Neural cell (in vitro differentiated cells): ENCODE data around the gene CP. TPM values are rescaled to one million over a fixed set of nuclear protein-coding genes. Genes with fewer than 3 reads are reported as not detected.

Experiments
- H2AFZ ChIP-seq: fragments of 200-600, 300-800 bp; sonication (generic), shearing (Covaris generic); 2 replicates; pipeline ENCODE4 v1.6.0; 2014; ENCODE audit warnings: low read depth, mild to moderate bottlenecking, antibody characterized with exemption, low read length, moderate library complexity
- H3F3A ChIP-seq: fragments of 200-600 bp; shearing (Covaris generic); 2 replicates; pipeline ENCODE4 v1.6.1; 2016; ENCODE audit warnings: mild to moderate bottlenecking, moderate library complexity, mixed read lengths, antibody characterized with exemption, low read length; ENCODE audit not compliant: insufficient read depth, poor library complexity, severe bottlenecking
- H3K27ac ChIP-seq: fragments of 200-600, 300-800 bp; sonication (generic), shearing (Covaris generic); 2 replicates; pipeline ENCODE4 v1.5.1; 2014; ENCODE audit warnings: mild to moderate bottlenecking, low read length, moderate library complexity
- H3K27me3 ChIP-seq: fragments of 300-800, 200-600 bp; sonication (generic), shearing (Covaris generic); 2 replicates; pipeline ENCODE4 v1.6.0; 2014; ENCODE audit warnings: mild to moderate bottlenecking, low read depth, low read length, moderate library complexity; ENCODE audit not compliant: insufficient read depth
- H3K36me3 ChIP-seq: fragments of 300-800, 200-600 bp; sonication (generic), shearing (Covaris generic); 2 replicates; pipeline ENCODE4 v1.5.1; 2014; ENCODE audit warnings: mild to moderate bottlenecking, antibody characterized with exemption, low read length, moderate library complexity; ENCODE audit not compliant: insufficient read depth
- H3K4me2 ChIP-seq: fragments of 300-800, 200-600 bp; sonication (generic), shearing (Covaris generic); 2 replicates; pipeline ENCODE4 v1.6.0; 2014; ENCODE audit warnings: mild to moderate bottlenecking, low read length
- H3K4me3 ChIP-seq: fragments of 300-800, 200-600 bp; sonication (generic), shearing (Covaris generic); 2 replicates; pipeline ENCODE4 v1.5.1; 2014; ENCODE audit warnings: mild to moderate bottlenecking, low read length, moderate library complexity
- H3K79me2 ChIP-seq: fragments of 200-600 bp; shearing (Covaris generic); replicated peaks from 2 replicates; pipeline ENCODE4 v1.6.0; 2014; ENCODE audit warnings: mild to moderate bottlenecking, low read length, moderate library complexity; ENCODE audit not compliant: insufficient read depth
- H3K9ac ChIP-seq: fragments of 300-800, 200-600 bp; sonication (generic), shearing (Covaris generic); 2 replicates; pipeline ENCODE4 v1.6.1; 2016; ENCODE audit warnings: mild to moderate bottlenecking, low read length, mixed read lengths
- H3K9me2 ChIP-seq: fragments of 200-600 bp; shearing (Covaris generic); 2 replicates; pipeline ENCODE4 v1.6.1; 2016; ENCODE audit warnings: mild to moderate bottlenecking, low read length, mixed read lengths; ENCODE audit not compliant: insufficient read depth
- H3K9me3 ChIP-seq: fragments of 200-600, 300-800 bp; sonication (generic), shearing (Covaris generic); 2 replicates; pipeline ENCODE4 v1.6.1; 2016; ENCODE audit warnings: mild to moderate bottlenecking, mixed run types, low read length, moderate library complexity, mixed read lengths
- H4K20me1 ChIP-seq: fragments of 200-600 bp; shearing (Covaris generic); 2 replicates; pipeline ENCODE4 v1.6.1; 2016; ENCODE audit warnings: mild to moderate bottlenecking, mixed run types; ENCODE audit not compliant: insufficient read depth
- EP300 ChIP-seq: fragments of 450-650 bp; conservative IDR thresholded peaks from 2 replicates; pipeline ENCODE4 v1.6.1; 2014; ENCODE audit warnings: antibody characterized with exemption, mild to moderate bottlenecking, moderate library complexity; ENCODE audit not compliant: poor library complexity, severe bottlenecking
- EZH2 ChIP-seq: fragments of 200-600, 300-800 bp; shearing (Covaris generic), sonication (generic); IDR thresholded peaks from 2 replicates; pipeline ENCODE4 v1.6.1; 2014; ENCODE audit warnings: antibody characterized with exemption, low read length, borderline replicate concordance, mild to moderate bottlenecking; ENCODE audit not compliant: insufficient read depth, poor library complexity, severe bottlenecking
- MXI1 ChIP-seq: fragments of 450-650 bp; conservative IDR thresholded peaks from 2 replicates; pipeline ENCODE4 v1.6.1; 2014; ENCODE audit warnings: antibody characterized with exemption, mild to moderate bottlenecking; ENCODE audit not compliant: poor library complexity, severe bottlenecking
- POLR2AphosphoS5 ChIP-seq: IDR thresholded peaks from 2 replicates; pipeline ENCODE4 v1.6.1; 2012
- RAD21 ChIP-seq: fragments of 450-650 bp; conservative IDR thresholded peaks from 2 replicates; pipeline ENCODE4 v1.6.1; 2014; ENCODE audit warnings: antibody characterized with exemption, mild to moderate bottlenecking, moderate library complexity
- REST ChIP-seq: IDR thresholded peaks from 2 replicates; pipeline ENCODE4 v1.6.1; 2012; ENCODE audit warnings: borderline replicate concordance
- SMC3 ChIP-seq: fragments of 450-650 bp; conservative IDR thresholded peaks from 2 replicates; pipeline ENCODE4 v1.6.1; 2014; ENCODE audit warnings: antibody characterized with exemption, mild to moderate bottlenecking, moderate library complexity; ENCODE audit not compliant: poor library complexity
- TAF1 ChIP-seq: IDR thresholded peaks from 2 replicates; pipeline ENCODE4 v1.6.1; 2012; ENCODE audit warnings: low read depth
- polyA plus RNA-seq: library from polyadenylated mRNA; depleted of rRNA; stranded (reverse); fragments of >200 nt; gene quantifications from 2 replicates; pipeline ENCODE4 v1.2.3, GENCODE V29; 2014
- TF ChIP-seq, protein P1 (sequence below): fragments of 450-650 bp; IDR thresholded peaks from 2 replicates; pipeline ENCODE4 v1.5.1; 2014; ENCODE audit warnings: antibody characterized with exemption, mild to moderate bottlenecking, moderate library complexity; ENCODE audit not compliant: poor library complexity, severe bottlenecking

Gene CP
- polyA plus RNA-seq, 1 donor from 2014 or later = not detected

- peaks cover 5% of the 10 kb centered on the region for H3K27me3 ChIP-seq
These were observed 26.4 kb downstream of the CP start for GRCh38 chr3:149195221-149195620.

DNA sequence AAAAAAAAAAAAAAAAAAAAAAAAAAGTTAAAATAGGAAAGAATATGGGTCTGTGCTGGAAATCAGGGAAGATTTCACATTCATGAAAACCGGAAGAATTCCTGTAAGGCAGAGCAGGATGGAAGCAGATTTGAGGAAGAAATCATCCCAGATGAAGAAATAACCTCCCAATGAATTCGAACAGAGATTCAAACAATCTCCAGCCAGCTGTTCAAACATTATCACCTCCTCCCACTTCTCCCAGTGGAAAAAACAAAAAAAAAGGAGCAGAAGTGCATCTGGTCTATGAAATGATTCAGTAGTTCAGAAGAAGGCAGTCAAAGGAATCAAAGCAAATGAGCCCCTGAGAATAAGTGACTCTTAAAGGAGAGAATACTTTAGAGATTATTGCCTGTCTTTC lies 33.1 kb downstream of the CP start:
- no peaks in the 10 kb centered on the region for H4K20me1 ChIP-seq
- no peak overlapping the region for H2AFZ ChIP-seq
- H3K27me3 ChIP-seq = no peaks in the 10 kb centered on the region
- H3K4me2 ChIP-seq = no peak overlapping the region
- no peaks in the 10 kb centered on the region for H3K79me2 ChIP-seq
- no peaks in the 10 kb centered on the region for H3K9me2 ChIP-seq
- H3K9me3 ChIP-seq = peaks cover 4% of the 10 kb centered on the region
- H3K36me3 ChIP-seq = no peaks in the 10 kb centered on the region
- H3K27ac ChIP-seq = no peak overlapping the region
- no peak overlapping the region for H3K4me3 ChIP-seq
- H3K9ac ChIP-seq = no peak overlapping the region
- no peaks in the 10 kb centered on the region for H3F3A ChIP-seq
- TF ChIP-seq SMC3 (no peak), MXI1 (no peak), POLR2AphosphoS5 (no peak), TAF1 (no peak), EP300 (no peak), RAD21 (no peak), REST (no peak)
- TF ChIP-seq, protein P1, sequence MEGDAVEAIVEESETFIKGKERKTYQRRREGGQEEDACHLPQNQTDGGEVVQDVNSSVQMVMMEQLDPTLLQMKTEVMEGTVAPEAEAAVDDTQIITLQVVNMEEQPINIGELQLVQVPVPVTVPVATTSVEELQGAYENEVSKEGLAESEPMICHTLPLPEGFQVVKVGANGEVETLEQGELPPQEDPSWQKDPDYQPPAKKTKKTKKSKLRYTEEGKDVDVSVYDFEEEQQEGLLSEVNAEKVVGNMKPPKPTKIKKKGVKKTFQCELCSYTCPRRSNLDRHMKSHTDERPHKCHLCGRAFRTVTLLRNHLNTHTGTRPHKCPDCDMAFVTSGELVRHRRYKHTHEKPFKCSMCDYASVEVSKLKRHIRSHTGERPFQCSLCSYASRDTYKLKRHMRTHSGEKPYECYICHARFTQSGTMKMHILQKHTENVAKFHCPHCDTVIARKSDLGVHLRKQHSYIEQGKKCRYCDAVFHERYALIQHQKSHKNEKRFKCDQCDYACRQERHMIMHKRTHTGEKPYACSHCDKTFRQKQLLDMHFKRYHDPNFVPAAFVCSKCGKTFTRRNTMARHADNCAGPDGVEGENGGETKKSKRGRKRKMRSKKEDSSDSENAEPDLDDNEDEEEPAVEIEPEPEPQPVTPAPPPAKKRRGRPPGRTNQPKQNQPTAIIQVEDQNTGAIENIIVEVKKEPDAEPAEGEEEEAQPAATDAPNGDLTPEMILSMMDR = no peak

More at GRCh38 chr3:149195221-149195620, 26.4 kb downstream of the CP start:
- Histone ChIP-seq H3K9ac (no peak overlapping the region), H3K9me3 (no peaks in the 10 kb centered on the region), H3K36me3 (no peaks in the 10 kb centered on the region), H3K9me2 (no peaks in the 10 kb centered on the region), H2AFZ (no peak overlapping the region), H3K79me2 (no peaks in the 10 kb centered on the region), H4K20me1 (no peaks in the 10 kb centered on the region), H3F3A (no peaks in the 10 kb centered on the region), H3K4me3 (no peak overlapping the region), H3K27ac (no peak overlapping the region), H3K4me2 (no peak overlapping the region)
- no peak for TF ChIP-seq EZH2
- no peak for TF ChIP-seq RAD21
- no peak for TF ChIP-seq EP300
- TF ChIP-seq, protein P1 = no peak
- no peak for TF ChIP-seq REST
- TF ChIP-seq MXI1 = no peak
- no peak for TF ChIP-seq SMC3
- no peak for TF ChIP-seq POLR2AphosphoS5
- TF ChIP-seq TAF1 = no peak
